ENCODE measurements around the gene SNX15.

DNA sequence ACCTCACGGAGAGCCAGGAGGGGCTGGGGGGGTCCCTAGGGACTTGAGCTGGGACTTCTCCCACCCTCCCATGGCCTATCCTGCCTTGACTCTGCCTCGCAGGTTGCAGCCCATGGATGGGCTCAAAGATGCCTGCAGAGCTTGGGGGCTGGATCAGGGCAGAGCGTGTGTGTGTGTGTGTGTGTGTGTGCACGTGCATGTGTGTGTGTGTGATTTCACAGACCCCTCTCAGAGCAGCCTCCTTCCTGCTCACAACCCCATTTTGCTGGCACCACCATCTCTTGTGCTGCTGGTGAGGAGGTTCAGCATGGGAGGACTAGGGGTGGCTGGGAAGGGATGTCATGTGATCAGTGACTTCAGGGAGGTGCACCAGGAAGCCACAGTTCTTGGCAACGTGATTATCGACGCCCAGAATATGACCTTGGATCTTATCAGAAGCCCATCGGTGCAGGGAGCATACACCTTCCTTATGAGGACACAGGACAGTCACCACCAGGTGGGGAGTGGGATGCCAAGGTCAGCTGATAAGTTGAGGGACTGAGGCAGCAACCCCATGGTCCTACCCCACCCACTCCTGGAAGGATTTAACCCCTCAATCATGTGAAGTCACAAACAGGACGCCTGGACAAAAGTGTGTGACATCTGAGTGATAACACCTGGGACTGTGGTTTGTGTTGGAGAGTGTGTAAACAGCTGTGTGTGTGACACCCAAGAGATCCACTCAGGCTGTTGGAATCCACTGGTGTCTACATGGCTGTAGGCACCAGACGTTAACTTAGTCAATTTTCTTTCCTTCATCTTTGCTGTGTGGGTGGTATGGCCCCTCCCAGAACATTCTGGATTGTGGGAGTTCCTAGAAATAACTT is 33.0 kb downstream of the SNX15 start:
- TF ChIP-seq FOXA1 (IDR thresholded peaks at IDR 0.05): no peak
- no peak for TF ChIP-seq SUZ12 (IDR thresholded peaks at IDR 0.05)
- TF ChIP-seq HDGF (IDR thresholded peaks at IDR 0.05; ENCODE audit: borderline replicate concordance): no peak
- no peak for TF ChIP-seq TARDBP (IDR thresholded peaks at IDR 0.05)
- no peak for TF ChIP-seq BHLHE40 (IDR thresholded peaks at IDR 0.05; ENCODE audit: borderline replicate concordance)
- TF ChIP-seq SP1 (IDR thresholded peaks at IDR 0.05): no peak
- no peak for TF ChIP-seq FOXM1 (IDR thresholded peaks at IDR 0.05; ENCODE audit: borderline replicate concordance)
- TF ChIP-seq CTBP1 (IDR thresholded peaks at IDR 0.05; ENCODE audit: borderline replicate concordance): no peak
- no peak for TF ChIP-seq NFRKB (IDR thresholded peaks at IDR 0.05)
- no peak for TF ChIP-seq FOXK2 (IDR thresholded peaks at IDR 0.05)

Measured in HEK293T (cell line).